ENCODE data around the gene USP51.
"Not testable (repeated sequence)": the region's sequence is repeated elsewhere in the genome, so short reads cannot be mapped to it uniquely, and the experiment has no call there.

Gene USP51

GRCh38 chrX:55490121-55490520 lies 473 bp upstream of the USP51 start:
- peak overlapping the region; percentile 33 to 78 for H3K4me3 ChIP-seq (ENCODE audit: low read depth in 1 of 2, low read length in 2 of 2)
- peaks cover 0 to 3% of the 10 kb centered on the region in 2 donors for H3K4me1 ChIP-seq (ENCODE audit: control insufficient read depth in 1 of 2, insufficient read depth in 2 of 2, low read length in 2 of 2)
- peak overlapping the region; percentile 88 for H3K27ac ChIP-seq (ENCODE audit: low read length)
- H3K36me3 ChIP-seq (ENCODE audit: control insufficient read depth in 1 of 2, insufficient read depth in 2 of 2, low read length in 2 of 2): no peaks in the 10 kb centered on the region
- no peaks in the 10 kb centered on the region for H3K9me3 ChIP-seq (ENCODE audit: control insufficient read depth in 1 of 2, low read length in 2 of 2)
- H3K27me3 ChIP-seq (ENCODE audit: low read depth, low read length): no peaks in the 10 kb centered on the region

DNA sequence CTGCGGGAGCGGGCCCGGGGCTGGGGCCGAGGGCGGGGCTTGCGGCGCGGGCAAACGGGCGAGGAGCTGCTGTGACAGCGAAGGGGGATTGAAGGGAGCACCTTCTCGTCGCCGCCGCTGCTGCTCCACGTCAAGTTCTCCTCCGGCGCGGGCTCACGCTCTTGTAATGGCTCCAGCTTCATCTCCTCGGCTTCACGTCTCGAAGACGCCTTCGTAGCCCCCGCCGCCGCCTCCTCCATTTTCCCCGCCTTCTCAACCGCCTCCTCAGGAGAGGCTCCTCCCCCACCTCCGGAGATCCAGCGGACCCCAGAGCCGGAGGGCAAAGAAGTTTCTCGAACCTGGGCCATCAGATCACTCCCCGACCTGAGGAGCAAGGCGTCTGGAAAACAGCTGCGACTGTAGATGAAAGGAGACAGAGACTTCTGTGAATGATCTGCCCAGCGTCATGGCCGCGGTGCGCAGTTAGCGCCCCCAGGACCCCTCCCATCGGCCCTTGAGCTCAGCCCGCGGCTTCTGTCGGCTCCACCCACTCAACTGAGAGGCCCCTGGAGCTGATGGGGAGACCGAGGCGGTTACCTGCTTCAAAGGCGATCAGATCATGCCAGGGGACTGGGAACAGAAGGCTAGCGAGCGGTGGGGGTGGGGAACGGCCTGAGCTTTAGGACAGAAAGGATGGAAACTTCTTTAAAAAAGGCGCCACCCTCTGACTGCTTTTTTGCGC lies 895 bp downstream of the USP51 start:
- H3K36me3 ChIP-seq (ENCODE audit: control insufficient read depth in 1 of 2, insufficient read depth in 2 of 2, low read length in 2 of 2): no peaks in the 10 kb centered on the region
- no peaks in the 10 kb centered on the region for H3K27me3 ChIP-seq (ENCODE audit: low read depth, low read length)
- H3K9me3 ChIP-seq (ENCODE audit: control insufficient read depth in 1 of 2, low read length in 2 of 2): no peaks in the 10 kb centered on the region
- H3K27ac ChIP-seq (ENCODE audit: low read length): peak overlapping the region; percentile 88
- peak overlapping the region; percentile 76 to 78 for H3K4me3 ChIP-seq (ENCODE audit: low read depth in 1 of 2, low read length in 2 of 2)
- peaks cover 0 to 3% of the 10 kb centered on the region in 2 donors for H3K4me1 ChIP-seq (ENCODE audit: control insufficient read depth in 1 of 2, insufficient read depth in 2 of 2, low read length in 2 of 2)

DNA sequence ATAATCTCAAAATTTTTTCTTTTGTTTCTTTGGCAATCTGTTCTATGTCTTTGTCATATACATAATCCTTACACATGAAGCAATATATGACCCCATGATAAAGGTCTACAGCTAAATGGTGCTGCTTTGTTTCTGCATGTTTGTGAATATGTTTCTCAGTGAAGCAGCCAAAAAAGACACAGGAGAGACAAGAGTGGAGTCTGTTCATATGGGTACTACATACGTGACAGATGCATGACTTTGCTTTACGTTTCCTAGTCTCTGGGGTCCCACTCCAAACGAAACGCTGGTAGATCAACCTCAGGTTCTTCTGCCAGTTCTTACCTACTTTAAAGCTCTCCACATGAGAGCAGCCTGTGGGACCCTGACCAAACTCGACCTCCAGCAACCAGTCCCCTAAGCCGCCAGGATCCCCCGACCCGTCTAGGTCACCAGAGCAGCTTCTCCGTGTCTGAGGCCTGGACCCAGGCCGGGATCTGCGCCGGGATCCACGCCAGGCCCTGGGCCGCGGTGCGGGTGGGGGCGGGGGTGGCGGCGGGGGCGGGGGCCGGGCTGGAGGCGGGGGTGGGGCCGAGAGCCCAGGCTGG lies 1.5 kb downstream of the USP51 start:
- peak overlapping the region; percentile 31 for H3K27ac ChIP-seq (ENCODE audit: low read length)
- H3K9me3 ChIP-seq (ENCODE audit: control insufficient read depth in 1 of 2, low read length in 2 of 2): no peaks in the 10 kb centered on the region
- H3K36me3 ChIP-seq (ENCODE audit: control insufficient read depth in 1 of 2, insufficient read depth in 2 of 2, low read length in 2 of 2): no peaks in the 10 kb centered on the region
- no peaks in the 10 kb centered on the region for H3K27me3 ChIP-seq (ENCODE audit: low read depth, low read length)
- peaks cover 0 to 3% of the 10 kb centered on the region in 2 donors for H3K4me1 ChIP-seq (ENCODE audit: control insufficient read depth in 1 of 2, insufficient read depth in 2 of 2, low read length in 2 of 2)
- H3K4me3 ChIP-seq (ENCODE audit: low read depth in 1 of 2, low read length in 2 of 2): peak overlapping the region in 1 of 2 donors; percentile 78

DNA sequence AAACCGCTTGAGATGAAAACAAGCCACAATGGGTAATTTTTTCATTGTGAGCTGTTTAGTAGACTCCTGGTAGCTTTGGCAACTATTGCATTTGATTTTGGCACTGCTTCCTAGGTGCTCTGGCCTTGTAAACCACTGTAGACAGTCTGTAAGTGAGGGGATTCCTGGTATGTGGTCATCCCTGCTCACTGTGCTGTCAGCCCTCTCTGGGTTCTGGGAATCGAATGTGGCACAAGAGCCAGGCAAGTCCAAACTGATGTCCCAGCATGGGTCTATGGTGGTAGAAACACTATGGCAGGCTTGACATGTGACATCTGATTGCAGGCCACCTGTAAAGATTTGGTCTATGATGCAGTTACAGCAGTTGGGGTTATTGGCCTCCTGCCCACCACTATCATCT lies 2.5 kb downstream of the USP51 start:
- Histone ChIP-seq H3K36me3 (ENCODE audit: control insufficient read depth in 1 of 2, insufficient read depth in 2 of 2, low read length in 2 of 2) (no peaks in the 10 kb centered on the region), H3K27me3 (ENCODE audit: low read depth, low read length) (no peaks in the 10 kb centered on the region), H3K4me3 (ENCODE audit: low read depth in 1 of 2, low read length in 2 of 2) (no peak overlapping the region), H3K4me1 (ENCODE audit: control insufficient read depth in 1 of 2, insufficient read depth in 2 of 2, low read length in 2 of 2) (peaks cover 0 to 3% of the 10 kb centered on the region in 2 donors), H3K9me3 (ENCODE audit: control insufficient read depth in 1 of 2, low read length in 2 of 2) (no peaks in the 10 kb centered on the region), H3K27ac (ENCODE audit: low read length) (no peak overlapping the region)

- no peak overlapping the region for H3K27ac ChIP-seq (ENCODE audit: low read length)
- peaks cover 0 to 3% of the 10 kb centered on the region in 2 donors for H3K4me1 ChIP-seq (ENCODE audit: control insufficient read depth in 1 of 2, insufficient read depth in 2 of 2, low read length in 2 of 2)
- H3K36me3 ChIP-seq (ENCODE audit: control insufficient read depth in 1 of 2, insufficient read depth in 2 of 2, low read length in 2 of 2): no peaks in the 10 kb centered on the region
- no peak overlapping the region for H3K4me3 ChIP-seq (ENCODE audit: low read depth in 1 of 2, low read length in 2 of 2)
- H3K9me3 ChIP-seq (ENCODE audit: control insufficient read depth in 1 of 2, low read length in 2 of 2): no peaks in the 10 kb centered on the region
- no peaks in the 10 kb centered on the region for H3K27me3 ChIP-seq (ENCODE audit: low read depth, low read length)
These were observed 2.9 kb downstream of the USP51 start for GRCh38 chrX:55486736-55487135.

- Histone ChIP-seq H3K27ac (ENCODE audit: low read length) (no peak overlapping the region), H3K9me3 (ENCODE audit: control insufficient read depth in 1 of 2, low read length in 2 of 2) (no peaks in the 10 kb centered on the region), H3K36me3 (ENCODE audit: control insufficient read depth in 1 of 2, insufficient read depth in 2 of 2, low read length in 2 of 2) (no peaks in the 10 kb centered on the region), H3K4me1 (ENCODE audit: control insufficient read depth in 1 of 2, insufficient read depth in 2 of 2, low read length in 2 of 2) (no peaks in the 10 kb centered on the region), H3K27me3 (ENCODE audit: low read depth, low read length) (no peaks in the 10 kb centered on the region), H3K4me3 (ENCODE audit: low read depth in 1 of 2, low read length in 2 of 2) (no peak overlapping the region)
These were observed 4.7 kb downstream of the USP51 start for GRCh38 chrX:55484948-55485347.

DNA sequence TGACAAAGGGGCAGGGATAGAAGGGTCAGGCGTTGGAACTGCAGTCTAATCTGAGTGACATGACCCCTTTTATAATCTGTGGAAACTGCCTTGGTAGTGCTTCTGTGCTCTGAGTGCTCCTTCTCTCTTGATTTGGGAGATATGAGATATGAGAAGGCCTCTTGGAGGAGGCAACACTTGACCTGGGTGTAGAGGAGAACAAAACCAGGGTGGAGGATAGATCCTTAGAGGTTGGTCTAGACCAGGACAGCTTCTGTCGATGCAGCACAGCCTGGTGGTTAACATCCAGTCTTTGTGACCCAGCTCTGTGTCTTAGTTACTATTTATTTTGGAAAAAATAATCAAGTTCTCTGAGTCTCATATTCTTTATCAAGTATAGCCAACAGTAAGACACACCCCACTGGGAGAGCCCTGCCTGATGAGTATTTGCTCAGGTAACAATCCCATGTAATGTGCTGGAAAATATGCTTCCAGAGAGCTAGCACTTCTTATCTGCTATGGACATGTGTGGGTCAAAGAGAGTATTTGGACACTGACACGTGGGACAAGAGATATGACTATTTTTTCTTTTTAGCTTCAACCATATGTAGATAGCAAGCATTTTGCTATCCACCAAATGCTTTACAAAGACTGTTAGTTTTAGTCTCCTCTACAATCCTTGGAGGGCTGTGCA lies 9.1 kb downstream of the USP51 start:
- Histone ChIP-seq H3K9me3 (ENCODE audit: control insufficient read depth in 1 of 2, low read length in 2 of 2) (no peaks in the 10 kb centered on the region), H3K4me3 (ENCODE audit: low read depth in 1 of 2, low read length in 2 of 2) (no peak overlapping the region), H3K27ac (ENCODE audit: low read length) (no peak overlapping the region), H3K4me1 (ENCODE audit: control insufficient read depth in 1 of 2, insufficient read depth in 2 of 2, low read length in 2 of 2) (no peaks in the 10 kb centered on the region), H3K27me3 (ENCODE audit: low read depth, low read length) (no peaks in the 10 kb centered on the region), H3K36me3 (ENCODE audit: control insufficient read depth in 1 of 2, insufficient read depth in 2 of 2, low read length in 2 of 2) (no peaks in the 10 kb centered on the region)

- not testable (repeated sequence) for H3K27ac ChIP-seq (ENCODE audit: low read length); H3K4me3 ChIP-seq (ENCODE audit: low read depth in 1 of 2, low read length in 2 of 2); H3K4me1 ChIP-seq (ENCODE audit: control insufficient read depth in 1 of 2, insufficient read depth in 2 of 2, low read length in 2 of 2); H3K27me3 ChIP-seq (ENCODE audit: low read depth, low read length); H3K9me3 ChIP-seq (ENCODE audit: control insufficient read depth in 1 of 2, low read length in 2 of 2); H3K36me3 ChIP-seq (ENCODE audit: control insufficient read depth in 1 of 2, insufficient read depth in 2 of 2, low read length in 2 of 2)
These were observed 9.7 kb downstream of the USP51 start for GRCh38 chrX:55479956-55480355.

GRCh38 chrX:55465791-55466190 lies 23.9 kb downstream of the USP51 start:
- not testable (repeated sequence) for H3K27me3 ChIP-seq (ENCODE audit: low read depth, low read length); H3K9me3 ChIP-seq (ENCODE audit: control insufficient read depth in 1 of 2, low read length in 2 of 2); H3K4me1 ChIP-seq (ENCODE audit: control insufficient read depth in 1 of 2, insufficient read depth in 2 of 2, low read length in 2 of 2); H3K4me3 ChIP-seq (ENCODE audit: low read depth in 1 of 2, low read length in 2 of 2); H3K27ac ChIP-seq (ENCODE audit: low read length); H3K36me3 ChIP-seq (ENCODE audit: control insufficient read depth in 1 of 2, insufficient read depth in 2 of 2, low read length in 2 of 2)

- not testable (repeated sequence) for H3K4me1 ChIP-seq (ENCODE audit: control insufficient read depth in 1 of 2, insufficient read depth in 2 of 2, low read length in 2 of 2); H3K9me3 ChIP-seq (ENCODE audit: control insufficient read depth in 1 of 2, low read length in 2 of 2); H3K4me3 ChIP-seq (ENCODE audit: low read depth in 1 of 2, low read length in 2 of 2); H3K27ac ChIP-seq (ENCODE audit: low read length); H3K36me3 ChIP-seq (ENCODE audit: control insufficient read depth in 1 of 2, insufficient read depth in 2 of 2, low read length in 2 of 2); H3K27me3 ChIP-seq (ENCODE audit: low read depth, low read length)
These were observed 24.5 kb downstream of the USP51 start for GRCh38 chrX:55465108-55465507.

GRCh38 chrX:55464050-55464449 lies 25.6 kb downstream of the USP51 start:
- not testable (repeated sequence) for H3K4me1 ChIP-seq (ENCODE audit: control insufficient read depth in 1 of 2, insufficient read depth in 2 of 2, low read length in 2 of 2); H3K27ac ChIP-seq (ENCODE audit: low read length); H3K27me3 ChIP-seq (ENCODE audit: low read depth, low read length); H3K4me3 ChIP-seq (ENCODE audit: low read depth in 1 of 2, low read length in 2 of 2); H3K36me3 ChIP-seq (ENCODE audit: control insufficient read depth in 1 of 2, insufficient read depth in 2 of 2, low read length in 2 of 2); H3K9me3 ChIP-seq (ENCODE audit: control insufficient read depth in 1 of 2, low read length in 2 of 2)

All from muscle layer of duodenum (tissue), 2 donors.